ENCODE data around the gene ZNF567.
A peak's percentile ranks its signal among the peaks of the same experiment; 100 is the strongest.

ZNF567 gene

DNA sequence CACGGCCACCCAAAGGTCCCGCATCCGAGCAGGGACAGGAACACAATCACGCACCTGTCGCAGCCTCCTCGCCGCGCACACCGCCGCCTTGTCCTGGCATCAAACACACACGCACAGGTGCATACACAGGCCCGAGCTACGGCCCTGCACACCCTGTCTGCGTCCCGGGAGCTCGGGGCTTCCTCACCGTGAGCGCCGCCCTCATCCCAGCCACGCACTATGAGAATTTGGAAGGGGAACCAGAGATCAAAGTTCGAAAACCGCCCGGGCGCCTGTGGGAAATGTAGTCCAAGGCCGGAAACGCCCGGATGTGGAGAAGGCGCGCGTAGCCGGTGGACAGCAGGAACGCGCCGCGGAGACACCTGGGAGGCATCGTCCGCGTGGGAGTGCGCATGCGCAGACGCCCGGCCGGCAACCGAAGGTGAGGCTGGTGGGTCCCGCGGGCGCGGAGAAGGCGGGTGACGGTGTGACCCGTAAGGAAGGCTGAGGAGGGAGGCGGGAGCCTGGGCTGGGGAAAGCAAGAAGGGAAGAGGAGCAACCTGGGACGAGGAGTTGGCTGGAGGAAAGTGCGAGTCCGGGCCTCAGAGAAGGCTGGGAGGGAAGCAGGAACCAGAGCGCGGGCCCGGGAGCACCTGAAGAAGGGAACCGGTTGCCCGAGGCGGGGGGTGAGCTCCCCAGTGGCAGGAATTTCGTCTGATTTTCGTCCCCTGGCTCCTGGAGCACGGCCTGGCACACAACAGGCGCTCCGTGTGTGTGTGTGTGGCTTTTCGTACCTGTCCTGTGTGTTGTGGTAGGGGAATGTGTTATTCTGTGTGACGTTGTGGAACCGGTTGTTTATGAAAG is at the start of gene ZNF567:
TSS of gene ZNF567 (plus strand) at position 399 of the 843 bp plus-strand sequence. CDS start 7,256 bp downstream, outside the sequence.
- DNase-seq (ENCODE audit: low read depth in 1 of 2, low spot score in 1 of 2): peak; percentile 78 to 97
- in situ Hi-C loops (cut with HindIII; ENCODE audit: low pct_unique_long_range_greater_than_20kb, low sequenced_read_pairs): no loop called here
- TF ChIP-seq JUND (IDR thresholded peaks at IDR 0.05; ENCODE audit: low read depth): no peak

DNA sequence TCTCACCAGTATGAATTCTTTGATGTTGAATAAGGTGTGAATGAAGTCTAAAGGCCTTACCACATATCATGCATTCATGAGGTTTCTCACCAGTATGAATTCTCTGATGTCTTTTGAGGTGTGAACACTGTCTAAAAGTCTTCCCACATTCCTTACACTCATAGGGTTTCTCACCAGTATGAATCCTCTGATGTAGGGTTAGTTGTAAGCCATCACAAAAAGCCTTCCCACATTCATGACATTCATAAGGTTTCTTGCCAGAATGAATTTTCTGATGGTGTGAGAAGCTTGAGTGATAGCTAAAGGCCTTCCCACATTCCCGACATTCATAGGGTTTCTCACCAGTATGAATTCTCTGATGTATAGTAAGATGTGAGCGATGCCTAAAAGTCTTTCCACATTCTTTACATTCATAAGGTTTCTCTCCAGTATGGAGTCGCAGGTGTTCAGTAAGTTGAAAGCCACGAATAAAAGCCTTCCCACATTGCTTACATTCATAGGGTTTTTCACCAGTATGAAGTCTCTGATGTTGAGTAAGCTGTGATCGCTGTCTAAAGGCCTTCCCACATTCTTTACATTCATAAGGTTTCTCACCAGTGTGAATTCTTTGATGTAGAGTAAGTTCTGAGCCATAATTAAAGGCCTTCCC is 48.4 kb upstream of the ZNF567 start:
- DNase-seq (ENCODE audit: low read depth in 1 of 2, low spot score in 1 of 2): no peak
- in situ Hi-C loops (cut with HindIII; ENCODE audit: low pct_unique_long_range_greater_than_20kb, low sequenced_read_pairs): no loop called here
- TF ChIP-seq JUND (IDR thresholded peaks at IDR 0.05; ENCODE audit: low read depth): no peak

DNA sequence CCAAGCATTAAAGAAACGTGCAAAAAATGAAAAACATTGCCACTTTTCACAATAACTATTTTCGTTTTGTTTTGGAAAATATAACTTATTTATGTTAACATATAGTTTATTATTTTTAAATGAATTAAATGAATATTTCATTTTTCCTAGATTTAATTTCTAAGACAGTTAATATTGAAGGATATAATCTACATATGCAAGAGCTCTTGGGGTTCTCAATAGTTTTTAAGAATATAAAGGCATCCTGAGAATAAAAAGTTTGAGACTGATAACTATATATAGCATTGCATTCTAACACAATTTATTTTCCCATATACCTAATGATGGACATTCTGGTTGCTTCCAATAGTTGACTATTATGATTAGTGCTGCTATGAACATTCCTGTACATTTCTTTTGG is 40.7 kb upstream of the ZNF567 start:
- no peak for TF ChIP-seq JUND (IDR thresholded peaks at IDR 0.05; ENCODE audit: low read depth)
- no peak for DNase-seq (ENCODE audit: low read depth in 1 of 2, low spot score in 1 of 2)
- in situ Hi-C loops (cut with HindIII; ENCODE audit: low pct_unique_long_range_greater_than_20kb, low sequenced_read_pairs): no loop called here

DNA sequence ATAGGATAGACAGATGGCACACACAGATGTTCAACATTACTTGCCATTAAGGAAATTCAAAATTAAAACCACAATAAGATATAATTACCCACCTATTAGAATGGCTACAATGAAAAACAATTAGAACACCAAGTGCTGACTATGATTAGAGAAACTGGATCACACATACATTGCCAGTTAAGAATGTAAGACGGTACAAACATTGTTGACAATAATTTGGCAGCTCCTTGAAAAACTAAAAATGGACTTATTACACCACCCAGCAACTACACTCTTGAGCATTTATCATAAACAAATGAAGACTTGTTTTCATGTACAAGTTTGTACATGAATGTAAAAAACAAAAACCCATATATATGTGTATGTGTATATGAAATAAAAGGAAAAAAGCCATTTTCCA is 34.5 kb upstream of the ZNF567 start:
- DNase-seq (ENCODE audit: low read depth in 1 of 2, low spot score in 1 of 2): no peak
- TF ChIP-seq JUND (IDR thresholded peaks at IDR 0.05; ENCODE audit: low read depth): no peak
- in situ Hi-C loops (cut with HindIII; ENCODE audit: low pct_unique_long_range_greater_than_20kb, low sequenced_read_pairs): no loop called here

GRCh38 chr19:36665832-36666231 is 21.6 kb upstream of the ZNF567 start:
- DNase-seq (ENCODE audit: low read depth in 1 of 2, low spot score in 1 of 2): no peak
- no peak for TF ChIP-seq JUND (IDR thresholded peaks at IDR 0.05; ENCODE audit: low read depth)
- in situ Hi-C loops (cut with HindIII; ENCODE audit: low pct_unique_long_range_greater_than_20kb, low sequenced_read_pairs): no loop called here

GRCh38 chr19:36668646-36669045 is 18.8 kb upstream of the ZNF567 start:
- no peak for DNase-seq (ENCODE audit: low read depth in 1 of 2, low spot score in 1 of 2)
- in situ Hi-C loops (cut with HindIII; ENCODE audit: low pct_unique_long_range_greater_than_20kb, low sequenced_read_pairs): no loop called here
- TF ChIP-seq JUND (IDR thresholded peaks at IDR 0.05; ENCODE audit: low read depth): no peak

- in situ Hi-C loops (cut with HindIII; ENCODE audit: low pct_unique_long_range_greater_than_20kb, low sequenced_read_pairs): no loop called here
- DNase-seq (ENCODE audit: low read depth in 1 of 2, low spot score in 1 of 2): no peak
- TF ChIP-seq JUND (IDR thresholded peaks at IDR 0.05; ENCODE audit: low read depth): no peak
Measured at GRCh38 chr19:36672368-36672767, 15.0 kb upstream of the ZNF567 start.

DNA sequence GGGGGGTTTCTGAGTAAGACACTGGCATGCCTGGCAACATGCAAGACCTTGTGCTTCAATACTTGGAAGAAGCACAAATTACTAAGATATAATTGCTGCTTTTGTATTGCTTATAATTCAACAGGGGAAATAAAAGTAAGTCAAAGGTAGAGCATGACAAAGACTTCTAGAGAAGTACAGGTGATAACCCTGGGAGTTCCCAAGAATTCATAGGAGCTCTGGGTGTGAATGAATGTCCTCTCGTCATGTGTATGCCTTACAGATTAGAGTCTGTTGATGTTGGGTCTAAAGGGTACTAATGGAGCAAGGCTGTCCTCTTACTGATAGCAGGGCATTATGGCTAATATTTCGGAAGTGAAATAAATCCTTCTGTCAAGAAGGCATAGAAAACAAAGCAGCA is 13.2 kb upstream of the ZNF567 start:
- no peak for DNase-seq (ENCODE audit: low read depth in 1 of 2, low spot score in 1 of 2)
- no peak for TF ChIP-seq JUND (IDR thresholded peaks at IDR 0.05; ENCODE audit: low read depth)
- in situ Hi-C loops (cut with HindIII; ENCODE audit: low pct_unique_long_range_greater_than_20kb, low sequenced_read_pairs): no loop called here

- no peak for TF ChIP-seq JUND (IDR thresholded peaks at IDR 0.05; ENCODE audit: low read depth)
- no peak for DNase-seq (ENCODE audit: low read depth in 1 of 2, low spot score in 1 of 2)
- in situ Hi-C loops (cut with HindIII; ENCODE audit: low pct_unique_long_range_greater_than_20kb, low sequenced_read_pairs): no loop called here
Measured at GRCh38 chr19:36679455-36679854, 8.0 kb upstream of the ZNF567 start.

DNA sequence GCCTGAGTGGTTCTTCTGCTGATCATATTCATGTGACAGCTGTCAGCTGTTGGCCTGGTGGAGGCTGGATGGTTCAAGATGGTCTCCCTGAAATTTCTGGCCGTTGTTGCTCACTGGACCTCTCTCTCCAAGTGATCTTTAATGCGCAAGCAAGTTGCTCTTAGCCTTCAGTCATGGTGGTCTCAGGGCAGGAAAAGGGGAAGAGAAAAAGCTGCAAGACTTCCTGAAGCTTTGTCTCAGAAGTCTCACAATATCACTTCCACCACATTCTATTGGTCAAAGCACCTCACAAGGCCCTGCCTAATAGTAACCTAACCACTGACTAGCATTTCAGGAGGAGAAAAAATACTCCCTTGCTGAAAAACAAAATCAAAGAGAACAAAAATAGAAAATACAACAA is 1.6 kb upstream of the ZNF567 start:
- no peak for TF ChIP-seq JUND (IDR thresholded peaks at IDR 0.05; ENCODE audit: low read depth)
- in situ Hi-C loops (cut with HindIII; ENCODE audit: low pct_unique_long_range_greater_than_20kb, low sequenced_read_pairs): no loop called here
- no peak for DNase-seq (ENCODE audit: low read depth in 1 of 2, low spot score in 1 of 2)

DNA sequence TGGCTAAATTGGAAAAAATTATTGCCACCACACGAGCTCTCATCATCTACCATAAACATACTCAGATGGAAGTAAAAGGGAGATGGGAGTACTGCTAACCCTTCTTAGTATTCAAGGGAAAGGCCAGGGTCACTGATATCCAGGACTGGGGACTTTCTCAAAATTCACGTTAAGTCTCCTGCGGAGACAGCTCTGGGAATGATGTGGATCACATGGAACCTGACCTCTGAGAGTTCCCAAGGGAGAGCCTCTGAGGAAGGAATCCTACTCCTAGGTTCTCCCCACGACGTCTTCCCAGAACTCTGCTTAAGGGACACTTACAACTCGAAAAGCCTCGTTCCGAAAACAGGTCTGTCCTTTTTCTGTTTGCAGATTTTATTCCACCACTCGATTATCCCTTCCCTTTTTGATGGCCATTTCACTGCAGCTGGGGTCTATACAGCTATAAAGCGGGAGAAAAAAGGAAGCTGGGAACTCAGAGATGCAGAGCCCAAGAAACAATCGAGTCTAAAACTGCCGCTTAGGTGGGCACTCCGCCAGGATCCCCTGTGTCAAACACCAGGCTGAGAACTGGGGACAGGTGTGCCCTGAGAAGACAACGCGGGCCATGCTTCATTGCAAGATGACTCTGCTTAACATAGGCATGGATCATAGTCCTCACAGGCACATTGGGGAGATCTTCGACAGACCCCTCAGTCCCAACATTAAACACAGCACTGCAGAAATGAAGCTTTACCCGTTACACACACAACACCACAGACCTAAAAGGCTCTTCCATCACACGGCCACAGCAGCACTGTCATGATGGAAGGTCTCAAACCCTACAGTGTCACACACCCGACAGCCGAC is 823 bp upstream of the ZNF567 start:
- in situ Hi-C loops (cut with HindIII; ENCODE audit: low pct_unique_long_range_greater_than_20kb, low sequenced_read_pairs): no loop called here
- DNase-seq (ENCODE audit: low read depth in 1 of 2, low spot score in 1 of 2): peak in 1 of 2 experiments; percentile 5
- no peak for TF ChIP-seq JUND (IDR thresholded peaks at IDR 0.05; ENCODE audit: low read depth)

DNA sequence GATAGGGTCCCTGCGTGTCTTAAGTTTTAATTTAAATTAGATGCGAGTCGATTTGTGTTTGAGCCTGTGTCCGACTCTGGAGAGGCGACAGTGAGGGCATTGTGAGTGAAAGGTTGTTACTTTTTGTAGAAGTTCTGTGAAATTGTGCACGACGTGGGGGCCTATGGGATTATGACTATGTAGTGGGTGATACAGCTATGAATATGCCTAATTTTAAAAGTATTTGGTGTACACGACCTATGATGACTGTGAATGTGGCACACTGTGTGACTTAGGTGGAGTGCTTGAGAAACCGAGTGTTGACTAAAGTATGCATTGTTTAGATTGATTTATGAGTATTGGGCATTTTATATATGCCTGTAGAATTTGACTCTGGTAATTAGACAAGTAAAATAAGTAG is 646 bp downstream of the ZNF567 start:
- TF ChIP-seq JUND (IDR thresholded peaks at IDR 0.05; ENCODE audit: low read depth): no peak
- in situ Hi-C loops (cut with HindIII; ENCODE audit: low pct_unique_long_range_greater_than_20kb, low sequenced_read_pairs): no loop called here
- no peak for DNase-seq (ENCODE audit: low read depth in 1 of 2, low spot score in 1 of 2)

- no peak for DNase-seq (ENCODE audit: low read depth in 1 of 2, low spot score in 1 of 2)
- TF ChIP-seq JUND (IDR thresholded peaks at IDR 0.05; ENCODE audit: low read depth): no peak
- in situ Hi-C loops (cut with HindIII; ENCODE audit: low pct_unique_long_range_greater_than_20kb, low sequenced_read_pairs): no loop called here
Measured at GRCh38 chr19:36707134-36707533, 19.7 kb downstream of the ZNF567 start.
